Skeletal muscle cell (primary cell): ENCODE measurements around the gene MCUR1.

ENCODE experiments used
- DNase-seq: peaks from one replicate; pipeline ENCODE4 v3.0.0-alpha.2; 2010; ENCODE audit warnings: low read depth
- H3K4me3 ChIP-seq: 2 replicates; pipeline ENCODE4 v1.5.1; 2011; ENCODE audit warnings: low read depth, mild to moderate bottlenecking, control low read depth, low read length, moderate library complexity

The MCUR1 gene

GRCh38 chr6:13759025-13759424 is 55.3 kb downstream of the MCUR1 start:
- DNase-seq = no peak
- H3K4me3 ChIP-seq = no peak overlapping the region

DNA sequence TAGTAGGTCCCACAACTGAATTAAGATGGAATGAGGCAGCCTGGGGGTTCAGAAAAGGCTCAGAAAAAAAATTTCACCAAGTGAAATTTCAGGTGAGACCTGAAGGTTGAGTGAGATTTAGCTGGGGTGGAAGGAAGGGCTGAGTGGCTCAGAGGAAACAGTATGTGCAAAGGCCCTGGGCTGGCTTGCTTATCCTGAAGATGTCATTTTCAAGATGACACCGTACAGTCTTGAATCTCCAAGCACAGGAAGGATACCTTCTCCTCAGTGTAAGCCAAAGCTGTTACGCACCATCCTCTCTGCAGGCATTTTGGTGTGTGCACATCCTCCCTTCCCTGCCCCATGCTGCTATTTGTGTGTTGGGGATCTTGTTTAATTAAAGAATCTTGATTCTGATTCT is 59.7 kb downstream of the MCUR1 start:
- H3K4me3 ChIP-seq = no peak overlapping the region
- DNase-seq = no peak

GRCh38 chr6:13743736-13744127 is 70.6 kb downstream of the MCUR1 start:
- no peak for DNase-seq
- no peak overlapping the region for H3K4me3 ChIP-seq

GRCh38 chr6:13742961-13743735 is 71.2 kb downstream of the MCUR1 start:
- no peak overlapping the region for H3K4me3 ChIP-seq
- DNase-seq = no peak

DNA sequence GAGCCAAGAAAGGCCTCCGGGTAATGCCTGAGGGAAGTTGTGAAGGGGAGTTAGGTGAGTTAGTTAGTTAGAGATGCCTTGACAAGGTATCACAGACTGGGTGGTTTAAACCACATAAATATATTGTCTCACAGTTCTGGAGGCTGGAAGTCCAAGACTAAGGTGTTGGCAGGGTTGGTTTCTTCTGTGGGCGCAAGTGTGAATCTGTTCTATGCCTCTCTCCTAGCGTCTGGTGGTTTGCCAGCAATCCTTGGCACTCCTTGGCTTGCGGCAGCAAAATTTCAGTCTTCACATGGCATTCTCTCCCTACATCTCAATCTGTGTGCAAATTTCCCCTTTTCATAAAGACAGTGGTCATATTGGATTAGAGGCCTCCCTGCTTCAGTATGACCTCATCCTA is 73.0 kb downstream of the MCUR1 start:
- H3K4me3 ChIP-seq = no peak overlapping the region
- no peak for DNase-seq
